Uterus (tissue), 4 donors: ENCODE data around the gene CPM. TPM values are rescaled to one million over a fixed set of nuclear protein-coding genes. Genes with fewer than 3 reads are reported as not detected.

ENCODE experiments used
- DNase-seq, 2 donors: peaks; one replicate each; pipeline ENCODE4 v3.0.0-alpha.2; 2019 to 2020
- H3K27ac ChIP-seq, 2 donors: fragments of 200-600 bp; sonication (generic); 1 replicate in 1 of 2; 2 replicates in 1 of 2; pipeline ENCODE4 v1.5.1; 2016 to 2018
- H3K27me3 ChIP-seq, 2 donors: fragments of 200-600 bp; sonication (generic); one replicate each; pipeline ENCODE4 v1.5.1; 2018 to 2019; ENCODE audit warnings: control low read depth in 1 of 2
- H3K36me3 ChIP-seq, 2 donors: fragments of 200-600 bp; sonication (generic); one replicate each; pipeline ENCODE4 v1.5.1; 2019; ENCODE audit warnings: control low read depth in 1 of 2
- H3K4me1 ChIP-seq, 2 donors: fragments of 200-600 bp; sonication (generic); one replicate each; pipeline ENCODE4 v1.5.1; 2018 to 2019; ENCODE audit warnings: control low read depth in 1 of 2
- H3K4me3 ChIP-seq, 2 donors: fragments of 200-600 bp; sonication (generic); 1 replicate in 1 of 2; 2 replicates in 1 of 2; pipeline ENCODE4 v1.5.1; 2018 to 2019; ENCODE audit warnings: mild to moderate bottlenecking in 1 of 2
- H3K9me3 ChIP-seq, 2 donors: fragments of 200-600 bp; sonication (generic); one replicate each; pipeline ENCODE4 v1.5.1; 2019; ENCODE audit warnings: control low read depth in 1 of 2
- CTCF ChIP-seq, 4 experiments: fragments of 200-600 bp in 2 of 4; fragments of 450-650 bp in 2 of 4; sonication (generic) in 2 of 4; IDR thresholded peaks; one replicate each; pipeline ENCODE4 v1.5.1; 2016 to 2019; ENCODE audit warnings: antibody characterized with exemption in 4 of 4, mild to moderate bottlenecking in 2 of 4, moderate library complexity in 1 of 4
- POLR2A ChIP-seq, 2 donors: fragments of 450-650 bp; IDR thresholded peaks; one replicate each; pipeline ENCODE4 v1.6.1; 2016; ENCODE audit warnings: antibody characterized with exemption in 2 of 2, mild to moderate bottlenecking in 1 of 2, moderate library complexity in 1 of 2
- intact Hi-C: fragments of 100-400 bp; cut with DNase I; formaldehyde crosslinking; loops from one replicate; pipeline ENCODE4 v1.15.1; 2023; ENCODE audit warnings: low total_unique reads
- total RNA-seq, 4 donors: library from RNA; depleted of rRNA in 3 of 4; stranded (reverse); fragments of >200 nt in 3 of 4; gene quantifications; one replicate each; pipeline versions ENCODE4 v1.1.0 to v1.2.4, GENCODE V29; 2014 to 2023
- donor health status: DM: yes; HTN: yes; CAD: no.

CPM gene
- total RNA-seq, 4 donors from 2014 or later: 4.4 to 20.0 (median 10.7) TPM

GRCh38 chr12:68962877-68963855 lies 30.2 kb upstream of the CPM start:
- intact Hi-C loops: no loop called here
- Histone ChIP-seq H3K4me1 (no peaks in the 10 kb centered on the region), H3K27me3 (no peaks in the 10 kb centered on the region), H3K9me3 (no peaks in the 10 kb centered on the region), H3K27ac (no peak overlapping the region), H3K4me3 (no peak overlapping the region), H3K36me3 (no peaks in the 10 kb centered on the region)
- no peak for DNase-seq
- TF ChIP-seq CTCF (IDR thresholded peaks at IDR 0.05) (no peak), POLR2A (IDR thresholded peaks at IDR 0.05) (no peak)

- intact Hi-C loops: no loop called here
- Histone ChIP-seq H3K27ac (no peak overlapping the region), H3K9me3 (no peaks in the 10 kb centered on the region), H3K36me3 (no peaks in the 10 kb centered on the region), H3K4me1 (no peaks in the 10 kb centered on the region), H3K4me3 (no peak overlapping the region), H3K27me3 (no peaks in the 10 kb centered on the region)
- TF ChIP-seq CTCF (IDR thresholded peaks at IDR 0.05): no peak
- TF ChIP-seq POLR2A (IDR thresholded peaks at IDR 0.05): no peak
- no peak for DNase-seq
Measured at GRCh38 chr12:68959891-68960464, 27.0 kb upstream of the CPM start.

- no peaks in the 10 kb centered on the region for H3K27me3 ChIP-seq
- no peak for DNase-seq
- no peaks in the 10 kb centered on the region for H3K9me3 ChIP-seq
- H3K36me3 ChIP-seq: no peaks in the 10 kb centered on the region
- no peaks in the 10 kb centered on the region for H3K4me1 ChIP-seq
- no peak overlapping the region for H3K27ac ChIP-seq
- no peak overlapping the region for H3K4me3 ChIP-seq
- TF ChIP-seq POLR2A (IDR thresholded peaks at IDR 0.05): no peak
- TF ChIP-seq CTCF (IDR thresholded peaks at IDR 0.05): no peak
- intact Hi-C loops: no loop called here
Measured at GRCh38 chr12:68959143-68959858, 26.3 kb upstream of the CPM start.

- TF ChIP-seq CTCF (IDR thresholded peaks at IDR 0.05): no peak
- TF ChIP-seq POLR2A (IDR thresholded peaks at IDR 0.05): no peak
- no peaks in the 10 kb centered on the region for H3K27me3 ChIP-seq
- H3K4me3 ChIP-seq: no peak overlapping the region
- H3K4me1 ChIP-seq: no peaks in the 10 kb centered on the region
- no peaks in the 10 kb centered on the region for H3K36me3 ChIP-seq
- no peak overlapping the region for H3K27ac ChIP-seq
- H3K9me3 ChIP-seq: no peaks in the 10 kb centered on the region
- intact Hi-C loops: no loop called here
- DNase-seq: no peak
Measured at GRCh38 chr12:68958322-68958721, 25.4 kb upstream of the CPM start.
